GM12878 (cell line): ENCODE data around the gene ABR. TPM values are rescaled to one million over a fixed set of nuclear protein-coding genes. Genes with fewer than 3 reads are reported as not detected.

Experiments used
- ASH2L ChIP-seq: fragments of 300-600, 200-600 bp; sonication (generic); IDR thresholded peaks from 2 replicates; pipeline ENCODE4 v1.6.1; 2017; ENCODE audit warnings: low read depth, mild to moderate bottlenecking, borderline replicate concordance
- BMI1 ChIP-seq: fragments of 450-650 bp; IDR thresholded peaks from 2 replicates; pipeline ENCODE4 v1.6.1; 2016; ENCODE audit warnings: mild to moderate bottlenecking, moderate library complexity, borderline replicate concordance
- CTCF ChIP-seq, 3 experiments: IDR thresholded peaks in 2 of 3; conservative IDR thresholded peaks in 1 of 3; 2 replicates each; pipeline ENCODE4 v1.5.1; 2011; ENCODE audit warnings: low read depth in 3 of 3, low read length in 3 of 3, mild to moderate bottlenecking in 3 of 3, control low read depth in 2 of 3, moderate library complexity in 2 of 3, inconsistent platforms in 1 of 3, mixed read lengths in 1 of 3; ENCODE audit not compliant: control insufficient read depth in 2 of 3, insufficient read depth in 1 of 3; ENCODE audit errors: extremely low read depth in 1 of 3
- ESRRA ChIP-seq: IDR thresholded peaks from 2 replicates; pipeline ENCODE4 v1.6.1; 2012; ENCODE audit warnings: mild to moderate bottlenecking, low read length, improper control_type of control experiment
- ETV6 ChIP-seq, 2 experiments: fragments of 450-650 bp in 1 of 2; IDR thresholded peaks in 1 of 2; conservative IDR thresholded peaks in 1 of 2; 2 replicates each; pipeline ENCODE4 v1.6.1; 2014; ENCODE audit warnings: antibody characterized with exemption in 1 of 2, borderline replicate concordance in 1 of 2, low read depth in 1 of 2, mild to moderate bottlenecking in 1 of 2, moderate library complexity in 1 of 2
- GATAD2B ChIP-seq: fragments of 450-650 bp; conservative IDR thresholded peaks from 2 replicates; pipeline ENCODE4 v1.6.1; 2017; ENCODE audit warnings: low read depth, mild to moderate bottlenecking, moderate library complexity
- HDGF ChIP-seq: fragments of 450-650 bp; IDR thresholded peaks from 2 replicates; pipeline ENCODE4 v1.6.1; 2016; ENCODE audit warnings: antibody characterized with exemption
- IRF5 ChIP-seq: fragments of 450-650 bp; IDR thresholded peaks from 2 replicates; pipeline ENCODE4 v1.6.1; 2017; ENCODE audit warnings: borderline replicate concordance
- JUNB ChIP-seq: IDR thresholded peaks from 2 replicates; pipeline ENCODE4 v1.6.1; 2016; ENCODE audit warnings: antibody characterized with exemption, mild to moderate bottlenecking
- LARP7 ChIP-seq: fragments of 450-650 bp; IDR thresholded peaks from 2 replicates; pipeline ENCODE4 v1.6.1; 2017; ENCODE audit warnings: mild to moderate bottlenecking
- MEF2B ChIP-seq: fragments of 450-650 bp; IDR thresholded peaks from 2 replicates; pipeline ENCODE4 v1.6.1; 2018; ENCODE audit warnings: mild to moderate bottlenecking, moderate library complexity; ENCODE audit not compliant: partially characterized antibody, poor library complexity, severe bottlenecking
- MTA2 ChIP-seq: fragments of 450-650 bp; IDR thresholded peaks from 2 replicates; pipeline ENCODE4 v1.6.1; 2016; ENCODE audit warnings: low read depth, mild to moderate bottlenecking, moderate library complexity
- NFXL1 ChIP-seq: fragments of 450-650 bp; IDR thresholded peaks from 2 replicates; pipeline ENCODE4 v1.6.1; 2017; ENCODE audit warnings: antibody characterized with exemption, mild to moderate bottlenecking, borderline replicate concordance
- NFYA ChIP-seq: IDR thresholded peaks from 2 replicates; pipeline ENCODE4 v1.6.1; 2011; ENCODE audit warnings: low read depth, mild to moderate bottlenecking, low read length, improper control_type of control experiment, borderline replicate concordance
- NR2C1 ChIP-seq: fragments of 450-650 bp; IDR thresholded peaks from 2 replicates; pipeline ENCODE4 v1.6.1; 2017; ENCODE audit warnings: antibody characterized with exemption, mild to moderate bottlenecking, moderate library complexity
- NR2F1 ChIP-seq: fragments of 450-650 bp; conservative IDR thresholded peaks from 2 replicates; pipeline ENCODE4 v1.6.1; 2017; ENCODE audit warnings: mild to moderate bottlenecking
- NRF1 ChIP-seq: conservative IDR thresholded peaks from 2 replicates; pipeline ENCODE4 v1.6.1; 2011; ENCODE audit warnings: mild to moderate bottlenecking, low read depth, low read length, improper control_type of control experiment
- POLR2AphosphoS5 ChIP-seq: IDR thresholded peaks from 2 replicates; pipeline ENCODE4 v1.6.1; 2011; ENCODE audit warnings: mild to moderate bottlenecking, low read length, inconsistent platforms
- RAD51 ChIP-seq: fragments of 450-650 bp; IDR thresholded peaks from 2 replicates; pipeline ENCODE4 v1.6.1; 2016; ENCODE audit warnings: moderate library complexity, mild to moderate bottlenecking, inconsistent platforms
- RFX5 ChIP-seq: IDR thresholded peaks from 2 replicates; pipeline ENCODE4 v1.6.1; 2011; ENCODE audit warnings: low read depth, low read length, improper control_type of control experiment
- SKIL ChIP-seq: fragments of 450-650 bp; IDR thresholded peaks from 2 replicates; pipeline ENCODE4 v1.6.1; 2017; ENCODE audit warnings: mild to moderate bottlenecking, low read depth, inconsistent platforms; ENCODE audit not compliant: poor library complexity, severe bottlenecking
- SPI1 ChIP-seq: IDR thresholded peaks from 2 replicates; pipeline ENCODE4 v1.6.1; 2011; ENCODE audit warnings: low read depth, mild to moderate bottlenecking, low read length, moderate library complexity, borderline replicate concordance; ENCODE audit not compliant: insufficient read depth
- TCF12 ChIP-seq: IDR thresholded peaks from 2 replicates; pipeline ENCODE4 v1.6.1; 2011; ENCODE audit warnings: low read depth, mild to moderate bottlenecking, low read length
- WRNIP1 ChIP-seq: IDR thresholded peaks from 2 replicates; pipeline ENCODE4 v1.6.1; 2011; ENCODE audit warnings: low read depth, low read length, improper control_type of control experiment, borderline replicate concordance
- ZBED1 ChIP-seq: IDR thresholded peaks from 2 replicates; pipeline ENCODE4 v1.6.1; 2016; ENCODE audit warnings: borderline replicate concordance
- ZNF207 ChIP-seq: fragments of 450-650 bp; IDR thresholded peaks from 2 replicates; pipeline ENCODE4 v1.6.1; 2014; ENCODE audit warnings: antibody characterized with exemption, mild to moderate bottlenecking, borderline replicate concordance
- ZNF217 ChIP-seq: fragments of 450-650 bp; IDR thresholded peaks from 2 replicates; pipeline ENCODE4 v1.6.1; 2017; ENCODE audit warnings: antibody characterized with exemption, mild to moderate bottlenecking
- polyA plus RNA-seq, 11 experiments: library from polyadenylated mRNA; depleted of rRNA in 4 of 11; unstranded in 6 of 11; stranded (reverse) in 5 of 11; fragments of >200 nt; fragmentation: Nextera tagmentation in 4 of 11; fragmentation: Illumina TruSeq in 1 of 11; extraction: Ambion mirVana in 4 of 11; extraction: Trizol in 1 of 11; gene quantifications; 1 replicate in 1 of 11; 2 replicates in 10 of 11; pipeline versions ENCODE4 v1.2.1 to v1.2.3, GENCODE V29; 2011 to 2016; ENCODE audit warnings: inconsistent platforms in 2 of 11, missing spikeins in 2 of 11, low read depth in 1 of 11
- total RNA-seq, 4 experiments: library from RNA; depleted of rRNA in 3 of 4; stranded (reverse); fragments of >200 nt in 3 of 4; fragmentation: Illumina TruSeq in 1 of 4; extraction: Trizol in 1 of 4; gene quantifications; 2 replicates each; pipeline versions ENCODE4 v1.2.1 to v1.2.3, GENCODE V29; 2013 to 2021

Gene ABR
- total and polyA plus RNA-seq, 10 of the 15 experiments (the other 5 are each of a cell fraction or from before 2014, with no cell fraction given): 1.4 to 112 (median 30.0) TPM

GRCh38 chr17:1183171-1183873, 3.5 kb upstream of the ABR start (continued):
- TF ChIP-seq ASH2L (no peak), ETV6 (conservative IDR thresholded peaks at IDR 0.05 in 1 of 2, IDR thresholded peaks at IDR 0.05 in 1 of 2; ENCODE audit: borderline replicate concordance in 1 of 2, low read depth in 1 of 2) (peak in 1 of 2 experiments; percentile 89; a peak in 2 of 4 replicates), GATAD2B (no peak), SKIL (peak; percentile 87), ZBED1 (peak; percentile 96), LARP7 (no peak), MTA2 (peak; percentile 59; the same call in 1 of the 2 replicates), ESRRA (no peak; the same call in 1 of the 2 replicates), RFX5 (no peak), NFYA (no peak), BMI1 (no peak), NFXL1 (no peak), IRF5 (no peak), MEF2B (peak; percentile 88), ZNF217 (no peak; the same call in 1 of the 2 replicates), JUNB (peak; percentile 76), TCF12 (peak; percentile 81), HDGF (no peak), NRF1 (no peak), RAD51 (no peak), SPI1 (peak; percentile 49; the same call in 1 of the 2 replicates), CTCF (IDR thresholded peaks at IDR 0.05 in 2 of 3, conservative IDR thresholded peaks at IDR 0.05 in 1 of 3; ENCODE audit: control insufficient read depth in 2 of 3, extremely low read depth in 1 of 3, insufficient read depth in 1 of 3, low read depth in 3 of 3, low read length in 3 of 3) (no peak), POLR2AphosphoS5 (0 out of 2 replicates have a peak, but pooled peaks have one; percentile 19), WRNIP1 (no peak), NR2F1 (peak; percentile 93), ZNF207 (no peak), NR2C1 (no peak)
